ENCODE results near the gene NEDD9. TPM values are rescaled to one million over a fixed set of nuclear protein-coding genes. Genes with fewer than 3 reads are reported as not detected.

Gene NEDD9
- total RNA-seq (2014; rRNA removed; shearing (Covaris generic)) (13.0 and 17.4 TPM in 2 replicates), polyA plus RNA-seq (2016; fragmentation: Nextera tagmentation; extraction: Ambion mirVana) (4.4 and 5.6 TPM in 2 replicates)
- long read RNA-seq, full-length matches to known transcripts: 1 of 1 reads
- long read RNA-seq, partial matches to known transcripts: 0 of 1 reads
- long read RNA-seq, other reads (novel, unspliced or antisense): 0 of 1 reads

GRCh38 chr6:11232193-11232769 is at the start of gene NEDD9:
Gene NEDD9, minus strand, starts transcription at chr6:11232668. Its CDS starts 153 bp downstream, at chr6:11232515.
- Histone ChIP-seq H3K27me3 (ENCODE audit: insufficient read depth) (no peaks in the 10 kb centered on the region), H3K27ac (ENCODE audit: low read depth) (no peak within 1 kb of the TSS), H3F3A (replicated peaks; ENCODE audit: low read depth) (no peaks in the 10 kb centered on the region), H2AFZ (peak within 1 kb of the TSS; percentile 1), H3K9me2 (ENCODE audit: insufficient read depth) (no peaks in the 10 kb centered on the region), H3K4me3 (peak within 1 kb of the TSS; percentile 57), H3K4me1 (ENCODE audit: insufficient read depth) (peaks cover 52% of the 10 kb centered on the region), H3K36me3 (ENCODE audit: insufficient read depth) (no peaks in the 10 kb centered on the region), H3K4me2 (peak within 1 kb of the TSS; percentile 74), H4K20me1 (replicated peaks; ENCODE audit: insufficient read depth) (no peaks in the 10 kb centered on the region), H3K79me2 (replicated peaks; ENCODE audit: insufficient read depth) (peaks cover 29% of the 10 kb centered on the region)
- TF ChIP-seq ZNF114 (CRISPR knock-in tag; IDR thresholded peaks at IDR 0.05): no peak
- TF ChIP-seq EZH2 (IDR thresholded peaks at IDR 0.05; ENCODE audit: low read depth, unreplicated experiment): no peak
- no peak for TF ChIP-seq CREB1 (CRISPR knock-in tag; IDR thresholded peaks at IDR 0.05; ENCODE audit: low read depth)
- TF ChIP-seq POLR2AphosphoS5 (IDR thresholded peaks at IDR 0.05; ENCODE audit: low read depth): peak; percentile 81
- no peak for TF ChIP-seq ZNF331 (CRISPR knock-in tag; IDR thresholded peaks at IDR 0.05; ENCODE audit: low read depth)
- TF ChIP-seq NANOG (IDR thresholded peaks at IDR 0.05; ENCODE audit: borderline replicate concordance): no peak
- peak in 1 of 2 experiments; percentile 21; a peak in 1 of 4 replicates for TF ChIP-seq CTCF (conservative IDR thresholded peaks at IDR 0.05; ENCODE audit: low read depth in 2 of 2)
- no peak for TF ChIP-seq JUNB (IDR thresholded peaks at IDR 0.05; ENCODE audit: unreplicated experiment)
- no peak for TF ChIP-seq STAT1 (IDR thresholded peaks at IDR 0.05; ENCODE audit: unreplicated experiment)
- Mint-ChIP-seq H3K4me3 (peak within 1 kb of the TSS; percentile 88), H3K27me3 (ENCODE audit: insufficient read depth, low read depth, poor library complexity) (peaks cover 8% of the 10 kb centered on the region), H3K9me3 (no peaks in the 10 kb centered on the region), H3K4me1 (peaks cover 54% of the 10 kb centered on the region), H3K36me3 (ENCODE audit: low read depth) (no peaks in the 10 kb centered on the region), H3K27ac (peak within 1 kb of the TSS; percentile 96)
- DNase-seq (ENCODE audit: low spot score) (peak; percentile 99), ATAC-seq (peak; percentile 97)

GRCh38 chr6:11282245-11282644 is 49.8 kb upstream of the NEDD9 start:
- H2AFZ ChIP-seq: no peak overlapping the region
- no peaks in the 10 kb centered on the region for H3K27me3 ChIP-seq (ENCODE audit: insufficient read depth)
- Mint-ChIP-seq H3K27ac (no peak overlapping the region), H3K4me3 (no peak overlapping the region), H3K27me3 (ENCODE audit: insufficient read depth, low read depth, poor library complexity) (peaks cover 8% of the 10 kb centered on the region), H3K9me3 (0 out of 3 replicates have a peak, but pooled peaks cover 2% of the 10 kb centered on the region), H3K4me1 (peaks cover 24% of the 10 kb centered on the region), H3K36me3 (ENCODE audit: low read depth) (no peaks in the 10 kb centered on the region)
- H3K4me1 ChIP-seq (ENCODE audit: insufficient read depth): peaks cover 9% of the 10 kb centered on the region
- no peak for DNase-seq (ENCODE audit: low spot score)
- H3K4me3 ChIP-seq: no peak overlapping the region
- ATAC-seq: no peak
- H3K79me2 ChIP-seq (replicated peaks; ENCODE audit: insufficient read depth): no peaks in the 10 kb centered on the region
- no peaks in the 10 kb centered on the region for H3F3A ChIP-seq (replicated peaks; ENCODE audit: low read depth)
- H3K36me3 ChIP-seq (ENCODE audit: insufficient read depth): no peaks in the 10 kb centered on the region
- no peak overlapping the region for H3K27ac ChIP-seq (ENCODE audit: low read depth)
- H4K20me1 ChIP-seq (replicated peaks; ENCODE audit: insufficient read depth): no peaks in the 10 kb centered on the region
- peaks cover 15% of the 10 kb centered on the region for H3K9me2 ChIP-seq (ENCODE audit: insufficient read depth)
- no peak overlapping the region for H3K4me2 ChIP-seq
- TF ChIP-seq CREB1 (CRISPR knock-in tag; IDR thresholded peaks at IDR 0.05; ENCODE audit: low read depth) (no peak), STAT1 (IDR thresholded peaks at IDR 0.05; ENCODE audit: unreplicated experiment) (no peak), NANOG (IDR thresholded peaks at IDR 0.05; ENCODE audit: borderline replicate concordance) (no peak), CTCF (conservative IDR thresholded peaks at IDR 0.05; ENCODE audit: low read depth in 2 of 2) (no peak), ZNF462 (CRISPR knock-in tag; IDR thresholded peaks at IDR 0.05) (no peak), POLR2AphosphoS5 (IDR thresholded peaks at IDR 0.05; ENCODE audit: low read depth) (no peak), ZNF114 (CRISPR knock-in tag; IDR thresholded peaks at IDR 0.05) (no peak)

Data from GM23338 (cell line).